GM12878 (cell line): Measurements from ENCODE around the gene ARL15.

ENCODE experiments used
- ESRRA ChIP-seq: IDR thresholded peaks from 2 replicates; pipeline ENCODE4 v1.6.1; 2012; ENCODE audit warnings: mild to moderate bottlenecking, low read length, improper control_type of control experiment
- IRF4 ChIP-seq: IDR thresholded peaks from 2 replicates; pipeline ENCODE4 v1.6.1; 2011; ENCODE audit warnings: low read depth, low read length
- POLR2AphosphoS5 ChIP-seq: IDR thresholded peaks from 2 replicates; pipeline ENCODE4 v1.6.1; 2011; ENCODE audit warnings: mild to moderate bottlenecking, low read length, inconsistent platforms
- SMAD1 ChIP-seq: fragments of 450-650 bp; IDR thresholded peaks from 2 replicates; pipeline ENCODE4 v1.6.1; 2018; ENCODE audit warnings: mild to moderate bottlenecking, low read depth; ENCODE audit not compliant: partially characterized antibody
- SUZ12 ChIP-seq: fragments of 200-600 bp; sonication (generic); IDR thresholded peaks from one replicate; pipeline ENCODE4 v1.6.1; 2018; ENCODE audit warnings: antibody characterized with exemption, mild to moderate bottlenecking; ENCODE audit not compliant: unreplicated experiment

GRCh38 chr5:54088081-54088480, 222.3 kb downstream of the ARL15 start:
- TF ChIP-seq SUZ12 (no peak), IRF4 (no peak), SMAD1 (no peak), ESRRA (no peak), POLR2AphosphoS5 (no peak)
